SK-N-SH (cell line): ENCODE measurements around the gene LECT2. TPM values are rescaled to one million over a fixed set of nuclear protein-coding genes. Genes with fewer than 3 reads are reported as not detected.

Source experiments
- CTCF ChIA-PET: fragments of 300-600, 350-600 bp; formaldehyde crosslinking; extraction: SDS; loops from one replicate; lab custom pipeline; 2021; lab: Yijun Ruan, JAX
- POLR2A ChIA-PET: fragments of 350-600 bp; sonication (Branson Sonifier 250); formaldehyde crosslinking; extraction: SDS; loops from one replicate; lab custom pipeline; 2020; ENCODE audit warnings: antibody characterized with exemption, inconsistent platforms; lab: Yijun Ruan, JAX
- DNase-seq: peaks from one replicate; pipeline ENCODE4 v3.0.0; 2012
- H2AFZ ChIP-seq: fragments of 200-600 bp; sonication (generic); 2 replicates; pipeline ENCODE4 v1.8.1; 2016; ENCODE audit warnings: antibody characterized with exemption, mild to moderate bottlenecking, low read depth
- H3F3A ChIP-seq: fragments of 200-600 bp; sonication (generic); replicated peaks from 2 replicates; pipeline ENCODE3; 2016; ENCODE audit warnings: antibody characterized with exemption, mild to moderate bottlenecking; ENCODE audit not compliant: insufficient read depth
- H3K27ac ChIP-seq, 2 experiments: fragments of 200-500 bp in 1 of 2; fragments of 200-600 bp in 1 of 2; sonication (Bioruptor generic) in 1 of 2; sonication (generic), shearing (Covaris generic) in 1 of 2; 2 replicates each; pipeline versions ENCODE4 v1.5.1 to v1.6.1; 2014 to 2016; ENCODE audit warnings: low read depth in 2 of 2, inconsistent platforms in 1 of 2, low read length in 1 of 2, mild to moderate bottlenecking in 1 of 2, mixed read lengths in 1 of 2
- H3K27me3 ChIP-seq: fragments of 200-600 bp; sonication (generic), shearing (Covaris generic); 2 replicates; pipeline ENCODE4 v1.6.1; 2016; ENCODE audit warnings: mixed run types; ENCODE audit not compliant: insufficient read depth
- H3K36me3 ChIP-seq, 2 experiments: fragments of 200-500 bp in 1 of 2; fragments of 200-600 bp in 1 of 2; sonication (Bioruptor generic) in 1 of 2; sonication (generic) in 1 of 2; replicated peaks in 1 of 2; 2 replicates each; pipeline versions ENCODE3 to v1.5.1; 2014 to 2016; ENCODE audit warnings: low read length in 1 of 2, mild to moderate bottlenecking in 1 of 2; ENCODE audit not compliant: insufficient read depth in 2 of 2, control insufficient read depth in 1 of 2
- H3K4me1 ChIP-seq, 2 experiments: fragments of 200-500 bp in 1 of 2; fragments of 200-600 bp in 1 of 2; sonication (Bioruptor generic) in 1 of 2; sonication (generic), shearing (Covaris generic) in 1 of 2; 2 replicates each; pipeline versions ENCODE4 v1.5.1 to v1.6.1; 2014 to 2016; ENCODE audit warnings: low read depth in 1 of 2, low read length in 1 of 2, mixed run types in 1 of 2; ENCODE audit not compliant: insufficient read depth in 2 of 2, control insufficient read depth in 1 of 2
- H3K4me2 ChIP-seq: fragments of 200-600 bp; sonication (generic), shearing (Covaris generic); 2 replicates; pipeline ENCODE4 v1.6.1; 2017; ENCODE audit warnings: mixed run types
- H3K4me3 ChIP-seq, 2 experiments: fragments of 200-500 bp in 1 of 2; fragments of 200-600 bp in 1 of 2; sonication (Bioruptor generic) in 1 of 2; sonication (generic), shearing (Covaris generic) in 1 of 2; 2 replicates each; pipeline versions ENCODE4 v1.5.1 to v1.8.1; 2014 to 2016; ENCODE audit warnings: low read depth in 2 of 2, inconsistent platforms in 1 of 2, low read length in 1 of 2, mild to moderate bottlenecking in 1 of 2, mixed read lengths in 1 of 2, moderate library complexity in 1 of 2
- H3K79me2 ChIP-seq: fragments of 200-600 bp; sonication (generic); 2 replicates; pipeline ENCODE4 v1.8.1; 2017; ENCODE audit warnings: mild to moderate bottlenecking; ENCODE audit not compliant: insufficient read depth
- H3K9ac ChIP-seq: fragments of 200-600 bp; sonication (generic); 2 replicates; pipeline ENCODE4 v1.6.1; 2017; ENCODE audit warnings: mixed run types
- H3K9me2 ChIP-seq: fragments of 200-600 bp; sonication (generic); 2 replicates; pipeline ENCODE4 v1.6.1; 2017; ENCODE audit warnings: mixed run types
- H3K9me3 ChIP-seq: fragments of 200-600 bp; sonication (generic); 2 replicates; pipeline ENCODE4 v1.6.1; 2017; ENCODE audit warnings: mixed run types, mild to moderate bottlenecking, moderate library complexity
- H4K20me1 ChIP-seq: fragments of 200-600 bp; sonication (generic); 2 replicates; pipeline ENCODE4 v1.6.1; 2017; ENCODE audit warnings: mild to moderate bottlenecking, mixed run types; ENCODE audit not compliant: insufficient read depth
- CTCF ChIP-seq: fragments of 200-600 bp; sonication (generic); IDR thresholded peaks from 2 replicates; pipeline ENCODE4 v1.6.1; 2017; ENCODE audit warnings: antibody characterized with exemption, mild to moderate bottlenecking, moderate library complexity
- ELF1 ChIP-seq: IDR thresholded peaks from 2 replicates; pipeline ENCODE4 v1.4.0; 2012
- EP300 ChIP-seq, 2 experiments: IDR thresholded peaks; 2 replicates each; pipeline versions ENCODE4 v1.4.0 to v1.6.1; 2012; ENCODE audit warnings: borderline replicate concordance in 1 of 2, low read depth in 1 of 2, low read length in 1 of 2
- MXI1 ChIP-seq: IDR thresholded peaks from 2 replicates; pipeline ENCODE4 v1.6.1; 2012; ENCODE audit warnings: mild to moderate bottlenecking, low read depth, low read length, improper control_type of control experiment
- SIN3A ChIP-seq: IDR thresholded peaks from 2 replicates; pipeline ENCODE4 v1.6.1; 2012; ENCODE audit warnings: low read depth, mild to moderate bottlenecking, low read length, moderate library complexity, borderline replicate concordance
- TAF1 ChIP-seq: IDR thresholded peaks from 2 replicates; pipeline ENCODE4 v1.6.1; 2012; ENCODE audit warnings: low read depth, mild to moderate bottlenecking, low read length, moderate library complexity, borderline replicate concordance
- TCF12 ChIP-seq: IDR thresholded peaks from 2 replicates; pipeline ENCODE4 v1.4.0; 2012
- USF1 ChIP-seq: IDR thresholded peaks from 2 replicates; pipeline ENCODE4 v1.4.0; 2012; ENCODE audit warnings: low read depth, borderline replicate concordance
- USF2 ChIP-seq: fragments of 150-350 bp; IDR thresholded peaks from 2 replicates; pipeline ENCODE4 v1.6.1; 2017; ENCODE audit warnings: antibody characterized with exemption, low read length, low read depth, borderline replicate concordance
- ZBTB33 ChIP-seq: IDR thresholded peaks from 2 replicates; pipeline ENCODE4 v1.4.0; 2012; ENCODE audit warnings: low read depth, borderline replicate concordance
- WGBS: methylation state at CpG from one replicate; pipeline ENCODE4 v1.1.6; 2017; ENCODE audit warnings: low lambda C conversion rate; 5-methylcytosine and 5-hydroxymethylcytosine counted together
- polyA plus RNA-seq, 3 experiments: library from polyadenylated mRNA; depleted of rRNA; stranded (reverse); fragments of >200 nt; gene quantifications; 2 replicates each; pipeline ENCODE4 v1.2.3, GENCODE V29; 2012

Gene LECT2
- polyA plus RNA-seq, 1 of the 3 experiments (the other 2 are of a cell fraction), result 0.18 TPM

- H3K27me3 ChIP-seq, result no peaks in the 10 kb centered on the region
- no peak overlapping the region for H3K27ac ChIP-seq
- TF ChIP-seq CTCF, result no peak
- H3K79me2 ChIP-seq, result no peaks in the 10 kb centered on the region
- ChIA-PET CTCF (interaction anchor here (1.5 kb wide), 2 partner anchors 10 to 70 kb away, joined by 3 to 5 read pairs; no protein-coding TSS in a partner anchor), POLR2A (no interaction called here)
- DNase-seq, result no peak
- no peak overlapping the region for H3K4me3 ChIP-seq
- no peaks in the 10 kb centered on the region for H3K4me1 ChIP-seq
- H3K4me2 ChIP-seq, result no peak overlapping the region
- no peak overlapping the region for H2AFZ ChIP-seq
- H3K9me3 ChIP-seq, result peaks cover 4% of the 10 kb centered on the region; the same call in 1 of the 2 replicates
- no peaks in the 10 kb centered on the region for H3K9me2 ChIP-seq
- H3K36me3 ChIP-seq, result no peaks in the 10 kb centered on the region
- H3F3A ChIP-seq, result peaks cover 9% of the 10 kb centered on the region
- no peak overlapping the region for H3K9ac ChIP-seq
- 93% methylated on average over 4 of the region's 4 CpGs for WGBS
- no peaks in the 10 kb centered on the region for H4K20me1 ChIP-seq
Observed at GRCh38 chr5:135955525-135955924, 742 bp upstream of the LECT2 start.

GRCh38 chr5:135953850-135954249 is 933 bp downstream of the LECT2 start:
- Histone ChIP-seq H3K4me2 (no peak overlapping the region), H3K4me1 (no peaks in the 10 kb centered on the region), H3K79me2 (no peaks in the 10 kb centered on the region), H3K27ac (no peak overlapping the region), H2AFZ (no peak overlapping the region), H4K20me1 (no peaks in the 10 kb centered on the region), H3K9me3 (peaks cover 4% of the 10 kb centered on the region; the same call in 1 of the 2 replicates), H3K4me3 (no peak overlapping the region), H3K9me2 (no peaks in the 10 kb centered on the region), H3F3A (peaks cover 16% of the 10 kb centered on the region), H3K36me3 (no peaks in the 10 kb centered on the region), H3K27me3 (no peaks in the 10 kb centered on the region), H3K9ac (no peak overlapping the region)
- ChIA-PET CTCF (interaction anchor here (1.2 kb wide), 1 partner anchor 128 kb away, joined by 4 read pairs; no protein-coding TSS in a partner anchor), POLR2A (no interaction called here)
- DNase-seq, result no peak
- WGBS, result 83% methylated on average over 2 of the region's 2 CpGs
- TF ChIP-seq USF1, result no peak
- no peak for TF ChIP-seq EP300 (IDR thresholded peaks at IDR 0.05; ENCODE audit: borderline replicate concordance in 1 of 2, low read depth in 1 of 2, low read length in 1 of 2)
- no peak for TF ChIP-seq MXI1
- no peak for TF ChIP-seq SIN3A
- TF ChIP-seq TAF1, result no peak
- no peak for TF ChIP-seq ZBTB33
- TF ChIP-seq USF2, result no peak
- TF ChIP-seq ELF1, result no peak
- TF ChIP-seq TCF12, result no peak
